Ascending aorta (tissue), 2 donors: Measurements from ENCODE around the gene SLIT3. TPM values are rescaled to one million over a fixed set of nuclear protein-coding genes. Genes with fewer than 3 reads are reported as not detected.

Experiments
- DNase-seq, 2 donors: peaks; one replicate each; pipeline ENCODE4 v3.0.0-alpha.2; 2019; ENCODE audit warnings: low spot score in 2 of 2
- H3K27ac ChIP-seq, 2 donors: fragments of 200-600 bp; sonication (generic); one replicate each; pipeline ENCODE4 v1.5.1; 2016 to 2017; ENCODE audit warnings: mild to moderate bottlenecking in 1 of 2
- H3K27me3 ChIP-seq: fragments of 200-600 bp; sonication (generic); one replicate; pipeline ENCODE4 v1.5.1; 2017
- H3K36me3 ChIP-seq, 2 donors: fragments of 200-600 bp; sonication (generic); one replicate each; pipeline ENCODE4 v1.5.1; 2016
- H3K4me1 ChIP-seq, 2 donors: fragments of 200-600 bp; sonication (generic); one replicate each; pipeline ENCODE4 v1.5.1; 2016 to 2017; ENCODE audit warnings: mild to moderate bottlenecking in 1 of 2
- H3K4me3 ChIP-seq, 2 donors: fragments of 200-600 bp; sonication (generic); one replicate each; pipeline ENCODE4 v1.5.1; 2016 to 2017; ENCODE audit warnings: mild to moderate bottlenecking in 1 of 2
- H3K9me3 ChIP-seq, 2 donors: fragments of 200-600 bp; sonication (generic); one replicate each; pipeline ENCODE4 v1.5.1; 2016
- CTCF ChIP-seq, 3 experiments: fragments of 200-600 bp in 2 of 3; fragments of 450-650 bp in 1 of 3; sonication (generic) in 2 of 3; IDR thresholded peaks; one replicate each; pipeline ENCODE4 v1.5.1; 2016 to 2019; ENCODE audit warnings: antibody characterized with exemption in 3 of 3, mild to moderate bottlenecking in 1 of 3, moderate library complexity in 1 of 3
- intact Hi-C: fragments of 100-400 bp; cut with DNase I; formaldehyde crosslinking; loops from one replicate; pipeline ENCODE4 v1.15.1; 2023
- total RNA-seq: library from RNA; depleted of rRNA; stranded (reverse); fragments of >200 nt; gene quantifications from one replicate; pipeline ENCODE4 v1.1.0, GENCODE V29; 2016

The SLIT3 gene
- 128 TPM for total RNA-seq

GRCh38 chr5:169300468-169301385, at the start of gene SLIT3:
SLIT3 (minus strand) TSS chr5:169301139; CDS start chr5:169300709, 430 bp downstream.
- Histone ChIP-seq H3K4me1 (peaks cover 0 to 23% of the 10 kb centered on the region in 2 donors), H3K27ac (peak within 1 kb of the TSS; percentile 71 to 80), H3K4me3 (peak within 1 kb of the TSS; percentile 76 to 88), H3K9me3 (no peaks in the 10 kb centered on the region), H3K36me3 (no peaks in the 10 kb centered on the region), H3K27me3 (no peaks in the 10 kb centered on the region)
- TF ChIP-seq CTCF (IDR thresholded peaks at IDR 0.05): no peak
- DNase-seq: peak; percentile 47 to 90
- intact Hi-C loops: loop anchor here (1.0 to 10.0 kb wide), 8 partner anchors 13 to 816 kb away; partner anchors contain the start of genes PANK3, RARS1 and SPDL1

DNA sequence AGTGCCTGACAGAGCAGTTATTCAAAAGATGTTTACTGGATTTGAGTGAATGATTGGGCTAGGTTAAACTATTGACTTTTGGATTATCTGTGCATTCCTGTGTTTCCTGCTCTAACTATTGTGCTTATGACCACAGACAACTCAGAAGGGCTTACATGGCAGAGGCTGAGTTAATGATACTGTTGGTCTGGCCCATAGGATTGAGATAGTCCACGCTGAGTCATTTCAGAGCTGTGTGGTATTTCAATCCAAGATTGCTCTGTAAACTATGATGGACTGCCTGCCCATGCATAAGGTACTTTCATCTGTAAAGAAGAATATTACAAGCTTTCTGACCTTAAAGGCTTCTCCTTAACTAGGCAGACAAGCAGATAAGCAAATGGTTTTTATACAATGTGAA, 49.1 kb upstream of the SLIT3 start:
- H3K9me3 ChIP-seq: no peaks in the 10 kb centered on the region
- TF ChIP-seq CTCF (IDR thresholded peaks at IDR 0.05): no peak
- intact Hi-C loops: no loop called here

GRCh38 chr5:169347786-169348185, 46.8 kb upstream of the SLIT3 start:
- Histone ChIP-seq H3K27me3 (no peaks in the 10 kb centered on the region), H3K27ac (no peak overlapping the region), H3K9me3 (no peaks in the 10 kb centered on the region), H3K36me3 (no peaks in the 10 kb centered on the region), H3K4me3 (no peak overlapping the region), H3K4me1 (no peaks in the 10 kb centered on the region)
- DNase-seq: no peak
- no peak for TF ChIP-seq CTCF (IDR thresholded peaks at IDR 0.05)
- intact Hi-C loops: no loop called here

More for the DNA sequence above, 49.1 kb upstream of the SLIT3 start:
- Histone ChIP-seq H3K36me3 (no peaks in the 10 kb centered on the region), H3K27me3 (no peaks in the 10 kb centered on the region), H3K27ac (no peak overlapping the region), H3K4me3 (no peak overlapping the region), H3K4me1 (no peaks in the 10 kb centered on the region)
- DNase-seq: no peak

DNA sequence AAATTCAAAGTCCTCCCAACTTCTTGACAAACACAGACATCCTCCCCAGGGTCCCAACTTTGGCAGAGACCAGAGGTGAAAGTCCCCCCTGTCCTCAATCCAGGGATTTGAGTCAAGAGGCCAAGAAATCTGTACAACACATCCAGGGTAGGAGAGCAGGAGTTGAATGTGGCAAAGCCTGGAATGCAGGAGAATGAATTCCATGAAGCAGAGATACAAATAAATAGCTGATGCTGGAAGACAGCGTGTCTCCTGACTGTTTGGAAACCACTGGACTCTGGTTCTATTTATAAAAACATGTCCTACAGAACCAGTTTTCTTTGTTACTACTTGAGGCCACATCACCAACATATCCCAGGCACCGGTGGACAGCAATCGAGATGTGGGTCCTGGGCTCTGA, 43.7 kb upstream of the SLIT3 start:
- intact Hi-C loops: no loop called here
- Histone ChIP-seq H3K36me3 (no peaks in the 10 kb centered on the region), H3K27ac (no peak overlapping the region), H3K9me3 (no peaks in the 10 kb centered on the region), H3K4me3 (no peak overlapping the region), H3K4me1 (no peaks in the 10 kb centered on the region), H3K27me3 (no peaks in the 10 kb centered on the region)
- no peak for TF ChIP-seq CTCF (IDR thresholded peaks at IDR 0.05)
- no peak for DNase-seq

DNA sequence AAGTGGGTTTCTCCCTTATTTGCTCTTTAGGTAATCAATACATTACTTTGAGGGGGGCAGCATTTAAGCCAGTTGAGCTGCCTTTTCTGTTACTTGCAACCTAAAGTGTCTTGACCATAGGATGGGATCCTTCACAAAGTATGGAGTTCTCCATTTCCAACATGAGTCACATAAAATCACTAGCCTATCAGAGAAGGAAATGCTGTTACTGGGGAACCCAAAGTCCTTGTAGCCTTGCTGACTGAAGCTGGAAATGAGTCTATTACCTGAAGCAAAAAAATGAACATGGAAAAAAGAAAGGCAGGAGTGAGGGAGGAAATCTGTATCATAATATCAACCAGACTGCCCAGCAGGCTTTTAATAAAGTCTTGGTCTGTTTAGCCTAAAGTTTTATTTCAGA, 42.8 kb upstream of the SLIT3 start:
- Histone ChIP-seq H3K4me3 (no peak overlapping the region), H3K27me3 (no peaks in the 10 kb centered on the region), H3K4me1 (no peaks in the 10 kb centered on the region), H3K36me3 (no peaks in the 10 kb centered on the region), H3K27ac (no peak overlapping the region), H3K9me3 (no peaks in the 10 kb centered on the region)
- no peak for DNase-seq
- TF ChIP-seq CTCF (IDR thresholded peaks at IDR 0.05): no peak
- intact Hi-C loops: no loop called here
